Adrenal gland (tissue), 5 donors: Measurements from ENCODE around the gene EXOC3L2.

Experiments used
- CTCF ChIP-seq, 6 experiments: fragments of 450-650 bp in 4 of 6; fragments of 200-600 bp in 2 of 6; sonication (generic) in 1 of 6; IDR thresholded peaks; 1 replicate in 5 of 6; 2 replicates in 1 of 6; pipeline versions ENCODE4 v1.5.1 to v1.8.0; 2016 to 2021; ENCODE audit warnings: antibody characterized with exemption in 6 of 6, mild to moderate bottlenecking in 2 of 6, moderate library complexity in 1 of 6
- POLR2A ChIP-seq, 2 donors: fragments of 450-650 bp; IDR thresholded peaks; one replicate each; pipeline ENCODE4 v1.6.1; 2017; ENCODE audit warnings: antibody characterized with exemption in 2 of 2, mild to moderate bottlenecking in 2 of 2, moderate library complexity in 1 of 2
- donor health status: DM: no; HTN: no; CAD: no.

GRCh38 chr19:45223879-45224278 is 21.3 kb downstream of the EXOC3L2 start:
- TF ChIP-seq POLR2A (IDR thresholded peaks at IDR 0.05) (no peak), CTCF (IDR thresholded peaks at IDR 0.05) (no peak)
